Tibial artery (tissue), 4 donors: Measurements from ENCODE around the gene NFIA.
A peak's percentile ranks its signal among the peaks of the same experiment; 100 is the strongest.

Experiments used
- DNase-seq, 2 donors: peaks; one replicate each; pipeline ENCODE4 v3.0.0-alpha.2; 2019
- H3K27ac ChIP-seq, 2 donors: fragments of 200-600 bp; sonication (generic) in 1 of 2; 1 replicate in 1 of 2; 2 replicates in 1 of 2; pipeline ENCODE4 v1.5.1; 2018 to 2019; ENCODE audit warnings: mild to moderate bottlenecking in 1 of 2
- H3K27me3 ChIP-seq, 2 donors: fragments of 200-600 bp; sonication (generic) in 1 of 2; one replicate each; pipeline versions ENCODE4 v1.5.1 to v1.6.0; 2016 to 2019
- H3K36me3 ChIP-seq, 3 donors: fragments of 200-600 bp; sonication (generic) in 2 of 3; one replicate each; pipeline ENCODE4 v1.5.1; 2016 to 2019; ENCODE audit warnings: mild to moderate bottlenecking in 2 of 3
- H3K4me1 ChIP-seq, 4 donors: fragments of 200-600 bp; sonication (generic) in 2 of 4; 1 replicate in 3 of 4; 2 replicates in 1 of 4; pipeline ENCODE4 v1.5.1; 2016 to 2019
- H3K4me3 ChIP-seq, 2 donors: fragments of 200-600 bp; sonication (generic) in 1 of 2; 1 replicate in 1 of 2; 2 replicates in 1 of 2; pipeline ENCODE4 v1.5.1; 2018 to 2019; ENCODE audit warnings: mild to moderate bottlenecking in 2 of 2
- H3K9me3 ChIP-seq, 3 donors: fragments of 200-600 bp; sonication (generic) in 1 of 3; one replicate each; pipeline ENCODE4 v1.5.1; 2016 to 2019
- intact Hi-C: fragments of 100-400 bp; cut with DNase I; formaldehyde crosslinking; loops from one replicate; pipeline ENCODE4 v1.15.0; 2023; ENCODE audit warnings: low total_unique reads
- TF ChIP-seq, protein P1 (sequence below), 2 experiments: fragments of 200-600 bp in 1 of 2; fragments of 450-650 bp in 1 of 2; IDR thresholded peaks; one replicate each; pipeline ENCODE4 v1.5.1; 2017 to 2019; ENCODE audit warnings: antibody characterized with exemption in 2 of 2, mild to moderate bottlenecking in 1 of 2, moderate library complexity in 1 of 2

NFIA gene

GRCh38 chr1:61322008-61322744 is 239.8 kb downstream of the NFIA start:
- TF ChIP-seq, protein P1, sequence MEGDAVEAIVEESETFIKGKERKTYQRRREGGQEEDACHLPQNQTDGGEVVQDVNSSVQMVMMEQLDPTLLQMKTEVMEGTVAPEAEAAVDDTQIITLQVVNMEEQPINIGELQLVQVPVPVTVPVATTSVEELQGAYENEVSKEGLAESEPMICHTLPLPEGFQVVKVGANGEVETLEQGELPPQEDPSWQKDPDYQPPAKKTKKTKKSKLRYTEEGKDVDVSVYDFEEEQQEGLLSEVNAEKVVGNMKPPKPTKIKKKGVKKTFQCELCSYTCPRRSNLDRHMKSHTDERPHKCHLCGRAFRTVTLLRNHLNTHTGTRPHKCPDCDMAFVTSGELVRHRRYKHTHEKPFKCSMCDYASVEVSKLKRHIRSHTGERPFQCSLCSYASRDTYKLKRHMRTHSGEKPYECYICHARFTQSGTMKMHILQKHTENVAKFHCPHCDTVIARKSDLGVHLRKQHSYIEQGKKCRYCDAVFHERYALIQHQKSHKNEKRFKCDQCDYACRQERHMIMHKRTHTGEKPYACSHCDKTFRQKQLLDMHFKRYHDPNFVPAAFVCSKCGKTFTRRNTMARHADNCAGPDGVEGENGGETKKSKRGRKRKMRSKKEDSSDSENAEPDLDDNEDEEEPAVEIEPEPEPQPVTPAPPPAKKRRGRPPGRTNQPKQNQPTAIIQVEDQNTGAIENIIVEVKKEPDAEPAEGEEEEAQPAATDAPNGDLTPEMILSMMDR (IDR thresholded peaks at IDR 0.05) = no peak
- H3K9me3 ChIP-seq = no peaks in the 10 kb centered on the region
- intact Hi-C loops = no loop called here
- H3K27me3 ChIP-seq = no peaks in the 10 kb centered on the region
- H3K4me3 ChIP-seq = no peak overlapping the region
- H3K36me3 ChIP-seq = no peaks in the 10 kb centered on the region
- H3K27ac ChIP-seq = no peak overlapping the region
- DNase-seq = no peak
- H3K4me1 ChIP-seq = peaks cover 0 to 83% (median 20%) of the 10 kb centered on the region in 4 donors

DNA sequence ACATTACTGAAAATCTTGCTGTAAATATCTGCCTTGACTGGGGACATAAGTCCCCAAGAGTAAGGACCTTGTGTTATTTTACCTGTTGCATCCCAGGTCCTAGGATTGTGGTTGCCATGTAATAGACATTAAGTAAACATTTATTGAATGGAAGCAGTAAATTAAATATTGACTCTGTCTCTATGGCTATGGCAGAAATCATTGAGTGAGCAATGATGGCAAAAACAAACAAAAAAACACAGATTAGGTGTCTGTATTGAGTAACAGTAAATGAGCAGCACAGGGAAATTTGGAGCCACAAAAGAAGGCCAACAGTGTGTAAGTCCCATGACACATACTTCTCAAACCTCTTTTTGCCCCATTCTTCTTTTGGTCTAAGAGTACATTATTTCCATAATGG is 240.4 kb downstream of the NFIA start:
- TF ChIP-seq, protein P1 (IDR thresholded peaks at IDR 0.05) = no peak
- intact Hi-C loops = no loop called here

GRCh38 chr1:61323681-61324328 is 241.4 kb downstream of the NFIA start:
- no peak for DNase-seq
- Histone ChIP-seq H3K36me3 (no peaks in the 10 kb centered on the region), H3K27ac (peak overlapping the region; percentile 43 to 46), H3K4me1 (peaks cover 0 to 72% (median 20%) of the 10 kb centered on the region in 4 donors), H3K4me3 (no peak overlapping the region), H3K9me3 (no peaks in the 10 kb centered on the region), H3K27me3 (no peaks in the 10 kb centered on the region)
- TF ChIP-seq, protein P1 (IDR thresholded peaks at IDR 0.05) = no peak
- intact Hi-C loops = no loop called here

More for the DNA sequence above, 240.4 kb downstream of the NFIA start:
- Histone ChIP-seq H3K27me3 (no peaks in the 10 kb centered on the region), H3K36me3 (no peaks in the 10 kb centered on the region), H3K4me3 (no peak overlapping the region), H3K9me3 (no peaks in the 10 kb centered on the region), H3K4me1 (peaks cover 0 to 80% (median 20%) of the 10 kb centered on the region in 4 donors), H3K27ac (no peak overlapping the region)
- DNase-seq = no peak

DNA sequence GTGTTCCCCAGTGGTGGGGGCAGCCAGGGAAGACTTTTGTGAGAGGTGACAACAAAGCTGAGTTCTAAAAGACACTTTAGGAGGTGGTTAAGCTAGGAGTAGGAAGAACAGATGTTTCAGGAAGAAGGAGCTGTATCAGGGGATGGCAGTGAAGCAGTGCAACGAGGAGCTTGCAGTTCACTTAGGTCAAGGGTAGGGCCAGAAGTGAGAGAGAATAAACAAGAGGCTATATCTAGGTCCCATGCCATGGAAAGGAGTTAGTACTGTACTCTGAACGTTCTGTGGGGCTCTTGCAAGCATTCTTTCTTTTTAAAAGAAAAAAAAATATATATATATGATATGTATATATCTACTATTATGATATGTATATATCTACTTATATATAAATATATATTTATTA is 244.4 kb downstream of the NFIA start:
- intact Hi-C loops = no loop called here
- TF ChIP-seq, protein P1 (IDR thresholded peaks at IDR 0.05) = no peak
- Histone ChIP-seq H3K9me3 (no peaks in the 10 kb centered on the region), H3K4me3 (no peak overlapping the region), H3K4me1 (peaks cover 0 to 43% (median 12%) of the 10 kb centered on the region in 4 donors), H3K27me3 (no peaks in the 10 kb centered on the region), H3K27ac (peak overlapping the region; percentile 34 to 46), H3K36me3 (no peaks in the 10 kb centered on the region)
- DNase-seq = no peak

DNA sequence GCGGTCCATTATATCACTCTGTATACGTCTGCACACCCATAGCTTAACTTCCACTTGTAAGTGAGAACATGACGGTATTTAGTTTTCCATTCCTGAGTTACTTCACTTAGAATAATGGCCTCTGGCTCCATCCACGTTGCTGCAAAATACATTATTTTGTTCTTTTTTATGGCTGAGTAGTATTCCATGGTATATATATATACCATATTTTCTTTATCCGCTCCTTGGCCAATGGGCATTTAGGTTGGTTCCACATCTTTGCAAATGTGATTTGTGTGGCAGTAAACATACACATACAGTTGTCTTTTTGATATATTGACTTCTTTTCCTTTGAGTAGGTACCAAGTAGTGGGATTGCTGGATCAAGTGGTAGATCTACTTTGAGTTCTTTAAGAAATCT is 245.1 kb downstream of the NFIA start:
- no peak for DNase-seq
- Histone ChIP-seq H3K9me3 (no peaks in the 10 kb centered on the region), H3K4me3 (no peak overlapping the region), H3K27me3 (no peaks in the 10 kb centered on the region), H3K27ac (no peak overlapping the region), H3K4me1 (peaks cover 0 to 41% (median 12%) of the 10 kb centered on the region in 4 donors), H3K36me3 (no peaks in the 10 kb centered on the region)
- intact Hi-C loops = no loop called here
- TF ChIP-seq, protein P1 (IDR thresholded peaks at IDR 0.05) = no peak
